ENCODE results near the gene CRABP2. TPM values are rescaled to one million over a fixed set of nuclear protein-coding genes. Genes with fewer than 3 reads are reported as not detected.
A peak's percentile ranks its signal among the peaks of the same experiment; 100 is the strongest.

The CRABP2 gene
- total RNA-seq, 1 donor from 2014 or later: 1.4 TPM

GRCh38 chr1:156738916-156739315 lies 33.5 kb upstream of the CRABP2 start:
- Mint-ChIP-seq H3K27me3 (ENCODE audit: insufficient read depth) (no peaks in the 10 kb centered on the region), H3K4me3 (peak overlapping the region; percentile 69)
- intact Hi-C loops (cut with micrococcal nuclease): no loop called here

GRCh38 chr1:156738407-156738806 lies 33.0 kb upstream of the CRABP2 start:
- no peaks in the 10 kb centered on the region for H3K27me3 Mint-ChIP-seq (ENCODE audit: insufficient read depth)
- no peak for DNase-seq (ENCODE audit: low spot score)
- no peak overlapping the region for H3K4me3 Mint-ChIP-seq
- intact Hi-C loops (cut with micrococcal nuclease): no loop called here
- no peak overlapping the region for H3K27ac Mint-ChIP-seq
- H3K4me1 Mint-ChIP-seq (ENCODE audit: low read depth): peaks cover 31% of the 10 kb centered on the region
- peaks cover 37% of the 10 kb centered on the region for H3K36me3 Mint-ChIP-seq (ENCODE audit: low read depth)
- no peaks in the 10 kb centered on the region for H3K9me3 Mint-ChIP-seq

More at GRCh38 chr1:156738916-156739315, 33.5 kb upstream of the CRABP2 start:
- no peak for DNase-seq (ENCODE audit: low spot score)
- Mint-ChIP-seq H3K27ac (peak overlapping the region; percentile 10), H3K9me3 (no peaks in the 10 kb centered on the region), H3K36me3 (ENCODE audit: low read depth) (peaks cover 42% of the 10 kb centered on the region), H3K4me1 (ENCODE audit: low read depth) (peaks cover 36% of the 10 kb centered on the region)

- Mint-ChIP-seq H3K4me3 (no peak overlapping the region), H3K9me3 (no peaks in the 10 kb centered on the region), H3K27me3 (ENCODE audit: insufficient read depth) (no peaks in the 10 kb centered on the region), H3K36me3 (ENCODE audit: low read depth) (peaks cover 16% of the 10 kb centered on the region), H3K27ac (no peak overlapping the region), H3K4me1 (ENCODE audit: low read depth) (peaks cover 28% of the 10 kb centered on the region)
- DNase-seq (ENCODE audit: low spot score): no peak
- intact Hi-C loops (cut with micrococcal nuclease): no loop called here
Observed at GRCh38 chr1:156733989-156734584, 28.7 kb upstream of the CRABP2 start.

- no peak within 1 kb of the TSS for H3K27ac Mint-ChIP-seq
Observed at GRCh38 chr1:156728599-156729462, 23.4 kb upstream of the CRABP2 start, which contains the start of gene ISG20L2. ISG20L2 (minus strand) TSS chr1:156728766; CDS start chr1:156727652, 1,114 bp downstream.

GRCh38 chr1:156727926-156728598 lies 22.7 kb upstream of the CRABP2 start, which contains the start of gene METTL25B:
METTL25B (plus strand) TSS chr1:156728469; CDS start chr1:156729105, 636 bp downstream.
- peak; percentile 81 for DNase-seq (ENCODE audit: low spot score)
- intact Hi-C loops (cut with micrococcal nuclease): loop anchor here (1.0 to 5.0 kb wide), 10 partner anchors 13 to 390 kb away; partner anchors contain the start of genes CCT3, HDGF, MEF2D and MRPL24
- H3K9me3 Mint-ChIP-seq: no peaks in the 10 kb centered on the region
- peaks cover 38% of the 10 kb centered on the region for H3K4me1 Mint-ChIP-seq (ENCODE audit: low read depth)
- no peak within 1 kb of the TSS for H3K4me3 Mint-ChIP-seq
- H3K27me3 Mint-ChIP-seq (ENCODE audit: insufficient read depth): no peaks in the 10 kb centered on the region
- no peak within 1 kb of the TSS for H3K27ac Mint-ChIP-seq
- peaks cover 28% of the 10 kb centered on the region for H3K36me3 Mint-ChIP-seq (ENCODE audit: low read depth)

More at GRCh38 chr1:156728599-156729462, 23.4 kb upstream of the CRABP2 start, which contains the start of gene ISG20L2:
- no peaks in the 10 kb centered on the region for H3K9me3 Mint-ChIP-seq
- peak; percentile 96 for DNase-seq (ENCODE audit: low spot score)
- peaks cover 21% of the 10 kb centered on the region for H3K36me3 Mint-ChIP-seq (ENCODE audit: low read depth)
- peaks cover 30% of the 10 kb centered on the region for H3K4me1 Mint-ChIP-seq (ENCODE audit: low read depth)
- no peak within 1 kb of the TSS for H3K4me3 Mint-ChIP-seq
- intact Hi-C loops (cut with micrococcal nuclease): loop anchor here (1.0 to 5.0 kb wide), 8 partner anchors 12 to 391 kb away; partner anchors contain the start of genes CCT3, HDGF, MEF2D and MRPL24
- no peaks in the 10 kb centered on the region for H3K27me3 Mint-ChIP-seq (ENCODE audit: insufficient read depth)

- H3K27me3 Mint-ChIP-seq (ENCODE audit: insufficient read depth): no peaks in the 10 kb centered on the region
- peaks cover 32% of the 10 kb centered on the region for H3K4me1 Mint-ChIP-seq (ENCODE audit: low read depth)
- intact Hi-C loops (cut with micrococcal nuclease): loop anchor here (2.0 to 5.0 kb wide), 4 partner anchors 21 to 225 kb away; partner anchors contain the start of genes MEF2D and NAXE
- H3K27ac Mint-ChIP-seq: no peak overlapping the region
- no peak for DNase-seq (ENCODE audit: low spot score)
- H3K36me3 Mint-ChIP-seq (ENCODE audit: low read depth): peaks cover 24% of the 10 kb centered on the region
- H3K9me3 Mint-ChIP-seq: no peaks in the 10 kb centered on the region
- H3K4me3 Mint-ChIP-seq: no peak overlapping the region
Observed at GRCh38 chr1:156727492-156727891, 22.1 kb upstream of the CRABP2 start.

- Mint-ChIP-seq H3K4me1 (ENCODE audit: low read depth) (peaks cover 32% of the 10 kb centered on the region), H3K36me3 (ENCODE audit: low read depth) (peaks cover 23% of the 10 kb centered on the region), H3K27me3 (ENCODE audit: insufficient read depth) (no peaks in the 10 kb centered on the region), H3K27ac (no peak overlapping the region), H3K4me3 (no peak overlapping the region), H3K9me3 (no peaks in the 10 kb centered on the region)
- intact Hi-C loops (cut with micrococcal nuclease): loop anchor here (1.0 to 5.0 kb wide), 8 partner anchors 20 to 224 kb away; partner anchors contain the start of genes INSRR, MEF2D and NAXE
- DNase-seq (ENCODE audit: low spot score): peak; percentile 41
Observed at GRCh38 chr1:156726549-156727226, 21.3 kb upstream of the CRABP2 start.

GRCh38 chr1:156725683-156726280 lies 20.4 kb upstream of the CRABP2 start:
- Mint-ChIP-seq H3K4me3 (no peak overlapping the region), H3K27me3 (ENCODE audit: insufficient read depth) (no peaks in the 10 kb centered on the region), H3K27ac (no peak overlapping the region), H3K4me1 (ENCODE audit: low read depth) (peaks cover 34% of the 10 kb centered on the region), H3K36me3 (ENCODE audit: low read depth) (peaks cover 28% of the 10 kb centered on the region), H3K9me3 (no peaks in the 10 kb centered on the region)
- peak; percentile 75 for DNase-seq (ENCODE audit: low spot score)
- intact Hi-C loops (cut with micrococcal nuclease): loop anchor here (1.0 to 5.0 kb wide), 8 partner anchors 19 to 223 kb away; partner anchors contain the start of genes INSRR, MEF2D and NAXE

GRCh38 chr1:156721535-156721934 lies 16.2 kb upstream of the CRABP2 start:
- Mint-ChIP-seq H3K36me3 (ENCODE audit: low read depth) (peaks cover 35% of the 10 kb centered on the region), H3K27ac (peak overlapping the region; percentile 68), H3K4me1 (ENCODE audit: low read depth) (peaks cover 23% of the 10 kb centered on the region), H3K4me3 (no peak overlapping the region), H3K27me3 (ENCODE audit: insufficient read depth) (no peaks in the 10 kb centered on the region), H3K9me3 (no peaks in the 10 kb centered on the region)
- DNase-seq (ENCODE audit: low spot score): no peak
- intact Hi-C loops (cut with micrococcal nuclease): loop anchor here (1.0 kb wide), 1 partner anchor 32 kb away; no protein-coding TSS in a partner anchor

- Mint-ChIP-seq H3K36me3 (ENCODE audit: low read depth) (peaks cover 36% of the 10 kb centered on the region), H3K4me3 (no peak overlapping the region), H3K27me3 (ENCODE audit: insufficient read depth) (no peaks in the 10 kb centered on the region), H3K9me3 (no peaks in the 10 kb centered on the region), H3K27ac (peak overlapping the region; percentile 68), H3K4me1 (ENCODE audit: low read depth) (peaks cover 23% of the 10 kb centered on the region)
- DNase-seq (ENCODE audit: low spot score): no peak
- intact Hi-C loops (cut with micrococcal nuclease): loop anchor here (1.0 kb wide), 1 partner anchor 32 kb away; no protein-coding TSS in a partner anchor
Observed at GRCh38 chr1:156721131-156721530, 15.7 kb upstream of the CRABP2 start.

GRCh38 chr1:156717351-156717750 lies 12.0 kb upstream of the CRABP2 start:
- Mint-ChIP-seq H3K9me3 (no peaks in the 10 kb centered on the region), H3K4me1 (ENCODE audit: low read depth) (peaks cover 6% of the 10 kb centered on the region), H3K27me3 (ENCODE audit: insufficient read depth) (no peaks in the 10 kb centered on the region), H3K4me3 (no peak overlapping the region), H3K36me3 (ENCODE audit: low read depth) (peaks cover 18% of the 10 kb centered on the region), H3K27ac (no peak overlapping the region)
- intact Hi-C loops (cut with micrococcal nuclease): no loop called here
- no peak for DNase-seq (ENCODE audit: low spot score)

Data from activated T-helper 1 cell treated with anti-CD3 and anti-CD28 coated beads, Interleukin-12 subunit alpha, Interleukin-12 subunit beta, Interleukin-2, Interleukin-4 antibody, amounts not matched to agents 30 ng/mL and 10 ng/mL and 1 ng/mL, durations not matched to agents 14 hours and 24 hours and 36 hours (primary cell).